Natural killer cell (primary cell): ENCODE results near the gene AUTS2. TPM values are rescaled to one million over a fixed set of nuclear protein-coding genes. Genes with fewer than 3 reads are reported as not detected.

Experiments used
- ATAC-seq, 3 donors: fragments of 150-1000 bp in 2 of 3; fragments of 200-7000 bp in 1 of 3; cut with Tn5 transposase; 1 replicate in 1 of 3; 2 replicates in 2 of 3; pipeline ENCODE4 v1.10.0; 2021; ENCODE audit warnings: mild to moderate bottlenecking in 2 of 3, moderate library complexity in 2 of 3
- DNase-seq, 2 donors: peaks; one replicate each; pipeline versions ENCODE4 v3.0.0 to v3.0.0-alpha.2; 2013 to 2021; ENCODE audit warnings: mixed read lengths in 1 of 2
- H3K27ac ChIP-seq: one replicate; pipeline ENCODE4 v1.5.1; 2013; ENCODE audit warnings: mild to moderate bottlenecking, low read length
- H3K27me3 ChIP-seq: one replicate; pipeline ENCODE4 v1.6.1; 2013; ENCODE audit warnings: low read length; ENCODE audit not compliant: control insufficient read depth, insufficient read depth
- H3K36me3 ChIP-seq: one replicate; pipeline ENCODE4 v1.6.1; 2013; ENCODE audit warnings: low read length; ENCODE audit not compliant: control insufficient read depth, insufficient read depth
- H3K4me1 ChIP-seq: one replicate; pipeline ENCODE4 v1.6.1; 2013; ENCODE audit warnings: low read length; ENCODE audit not compliant: control insufficient read depth, insufficient read depth
- H3K4me3 ChIP-seq: one replicate; pipeline ENCODE4 v1.5.1; 2013; ENCODE audit warnings: low read length
- H3K9me3 ChIP-seq: one replicate; pipeline ENCODE4 v1.6.1; 2013; ENCODE audit warnings: low read length; ENCODE audit not compliant: control insufficient read depth, insufficient read depth
- H3K27ac Mint-ChIP-seq, 2 donors: one replicate each; pipeline ENCODE4 v1.8.0; 2022; ENCODE audit warnings: mild to moderate bottlenecking in 2 of 2, mixed read lengths in 2 of 2, moderate library complexity in 1 of 2
- H3K27me3 Mint-ChIP-seq, 2 donors: one replicate each; pipeline ENCODE4 v1.8.0; 2022; ENCODE audit warnings: low read depth in 2 of 2, mixed read lengths in 2 of 2
- H3K36me3 Mint-ChIP-seq: one replicate; pipeline ENCODE4 v1.8.0; 2022; ENCODE audit warnings: mixed read lengths
- H3K4me1 Mint-ChIP-seq, 2 donors: one replicate each; pipeline ENCODE4 v1.8.0; 2022; ENCODE audit warnings: mixed read lengths in 2 of 2
- H3K4me3 Mint-ChIP-seq: one replicate; pipeline ENCODE4 v1.8.0; 2022; ENCODE audit warnings: mild to moderate bottlenecking, moderate library complexity, mixed read lengths
- H3K9me3 Mint-ChIP-seq, 2 donors: one replicate each; pipeline ENCODE4 v1.8.0; 2022; ENCODE audit warnings: mixed read lengths in 2 of 2
- WGBS: methylation state at CpG from one replicate; pipeline ENCODE4 v1.1.7; 2013; ENCODE audit warnings: missing lambda C conversion rate; ENCODE audit not compliant: insufficient coverage; 5-methylcytosine and 5-hydroxymethylcytosine counted together
- intact Hi-C: fragments of 100-400 bp; cut with micrococcal nuclease; formaldehyde crosslinking; loops from one replicate; pipeline ENCODE4 v1.14.2; 2022
- total RNA-seq, 4 donors: library from RNA; stranded (reverse); fragments of 120-200 nt in 1 of 4; gene quantifications; one replicate each; pipeline versions ENCODE4 v1.2.3 to v1.2.4, GENCODE V29; 2013 to 2022
- TF ChIP-seq, protein P1 (sequence below): fragments of 200-600 bp; IDR thresholded peaks from one replicate; pipeline ENCODE4 v1.8.0; 2022; ENCODE audit warnings: antibody characterized with exemption

AUTS2 gene
- total RNA-seq, 3 donors from 2014 or later (not counting 1 experiment from before 2014, with no cell fraction given): 147 to 197 (median 155) TPM

- DNase-seq (no peak), ATAC-seq (no peak)
- H3K27me3 ChIP-seq: no peaks in the 10 kb centered on the region
- H3K36me3 Mint-ChIP-seq: no peaks in the 10 kb centered on the region
- no peak overlapping the region for H3K27ac ChIP-seq
- H3K4me1 Mint-ChIP-seq: peaks cover 0 to 9% of the 10 kb centered on the region in 2 donors
- TF ChIP-seq, protein P1, sequence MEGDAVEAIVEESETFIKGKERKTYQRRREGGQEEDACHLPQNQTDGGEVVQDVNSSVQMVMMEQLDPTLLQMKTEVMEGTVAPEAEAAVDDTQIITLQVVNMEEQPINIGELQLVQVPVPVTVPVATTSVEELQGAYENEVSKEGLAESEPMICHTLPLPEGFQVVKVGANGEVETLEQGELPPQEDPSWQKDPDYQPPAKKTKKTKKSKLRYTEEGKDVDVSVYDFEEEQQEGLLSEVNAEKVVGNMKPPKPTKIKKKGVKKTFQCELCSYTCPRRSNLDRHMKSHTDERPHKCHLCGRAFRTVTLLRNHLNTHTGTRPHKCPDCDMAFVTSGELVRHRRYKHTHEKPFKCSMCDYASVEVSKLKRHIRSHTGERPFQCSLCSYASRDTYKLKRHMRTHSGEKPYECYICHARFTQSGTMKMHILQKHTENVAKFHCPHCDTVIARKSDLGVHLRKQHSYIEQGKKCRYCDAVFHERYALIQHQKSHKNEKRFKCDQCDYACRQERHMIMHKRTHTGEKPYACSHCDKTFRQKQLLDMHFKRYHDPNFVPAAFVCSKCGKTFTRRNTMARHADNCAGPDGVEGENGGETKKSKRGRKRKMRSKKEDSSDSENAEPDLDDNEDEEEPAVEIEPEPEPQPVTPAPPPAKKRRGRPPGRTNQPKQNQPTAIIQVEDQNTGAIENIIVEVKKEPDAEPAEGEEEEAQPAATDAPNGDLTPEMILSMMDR: no peak
- no peaks in the 10 kb centered on the region for H3K9me3 Mint-ChIP-seq
- intact Hi-C loops: no loop called here
- no peak overlapping the region for H3K4me3 Mint-ChIP-seq
- no peak overlapping the region for H3K27ac Mint-ChIP-seq
- no peaks in the 10 kb centered on the region for H3K36me3 ChIP-seq
- no peaks in the 10 kb centered on the region for H3K9me3 ChIP-seq
- no peaks in the 10 kb centered on the region for H3K4me1 ChIP-seq
- H3K4me3 ChIP-seq: no peak overlapping the region
- H3K27me3 Mint-ChIP-seq: no peaks in the 10 kb centered on the region
- WGBS: 85% methylated on average over 11 of the region's 11 CpGs
Measured at GRCh38 chr7:70574970-70575799, 976.9 kb downstream of the AUTS2 start.

DNA sequence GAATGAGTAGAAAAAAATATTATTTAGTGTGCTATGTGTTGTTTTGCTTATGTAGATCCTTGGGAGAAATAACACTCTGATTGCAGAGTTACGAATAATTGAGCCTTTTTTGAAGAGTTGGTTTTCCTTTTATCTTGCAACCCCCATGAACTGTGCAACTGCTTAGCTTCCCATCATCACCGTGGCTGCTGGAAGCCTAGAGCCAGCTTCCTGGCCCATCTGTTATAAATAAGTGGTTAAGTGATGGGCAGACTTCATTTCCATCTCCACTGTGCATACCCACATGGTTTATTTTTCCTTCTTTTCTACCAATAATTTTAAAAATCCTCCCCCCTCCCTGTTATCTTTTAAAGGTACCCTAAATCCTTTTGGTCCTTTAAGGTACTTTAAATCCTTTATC lies 978.8 kb downstream of the AUTS2 start:
- intact Hi-C loops: no loop called here
- no peak for ATAC-seq
- TF ChIP-seq, protein P1: no peak
- H3K4me3 Mint-ChIP-seq: no peak overlapping the region
- Histone ChIP-seq H3K27me3 (no peaks in the 10 kb centered on the region), H3K27ac (no peak overlapping the region), H3K36me3 (no peaks in the 10 kb centered on the region), H3K4me1 (no peaks in the 10 kb centered on the region), H3K9me3 (no peaks in the 10 kb centered on the region), H3K4me3 (no peak overlapping the region)
- 74% methylated on average over 2 of the region's 2 CpGs for WGBS
- H3K36me3 Mint-ChIP-seq: no peaks in the 10 kb centered on the region
- no peak overlapping the region for H3K27ac Mint-ChIP-seq
- H3K9me3 Mint-ChIP-seq: no peaks in the 10 kb centered on the region
- no peaks in the 10 kb centered on the region for H3K27me3 Mint-ChIP-seq
- DNase-seq: no peak
- H3K4me1 Mint-ChIP-seq: peaks cover 0 to 4% of the 10 kb centered on the region in 2 donors

DNA sequence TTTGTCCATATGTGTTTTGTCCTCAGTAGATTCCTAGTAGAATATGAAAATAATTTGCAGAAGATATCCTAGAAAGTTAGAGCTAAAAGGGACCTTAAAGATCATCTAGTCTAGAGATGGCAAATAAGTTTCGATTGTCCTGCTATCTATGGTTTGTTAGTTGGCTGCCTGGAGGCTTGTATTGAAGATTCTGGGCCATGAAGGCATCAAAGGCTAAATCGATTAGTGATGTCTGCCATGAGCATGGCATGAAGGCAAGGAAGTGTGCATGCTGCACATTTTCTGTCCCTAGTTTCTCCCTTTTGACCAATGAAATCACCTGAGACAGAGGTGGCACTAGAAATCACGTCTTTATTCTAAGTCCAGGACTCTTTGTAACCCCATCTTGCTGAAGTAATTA lies 979.9 kb downstream of the AUTS2 start:
- H3K27me3 Mint-ChIP-seq: no peaks in the 10 kb centered on the region
- H3K27ac Mint-ChIP-seq: no peak overlapping the region
- no peaks in the 10 kb centered on the region for H3K9me3 Mint-ChIP-seq
- TF ChIP-seq, protein P1: no peak
- DNase-seq: no peak
- no peak overlapping the region for H3K27ac ChIP-seq
- H3K27me3 ChIP-seq: no peaks in the 10 kb centered on the region
- H3K4me1 Mint-ChIP-seq: peaks cover 0 to 4% of the 10 kb centered on the region in 2 donors
- WGBS: 87% methylated on average over 3 of the region's 3 CpGs
- H3K4me3 ChIP-seq: no peak overlapping the region
- no peaks in the 10 kb centered on the region for H3K4me1 ChIP-seq
- no peaks in the 10 kb centered on the region for H3K36me3 Mint-ChIP-seq
- no peaks in the 10 kb centered on the region for H3K9me3 ChIP-seq
- no peak overlapping the region for H3K4me3 Mint-ChIP-seq
- H3K36me3 ChIP-seq: no peaks in the 10 kb centered on the region
- ATAC-seq: no peak
- intact Hi-C loops: no loop called here
